Amniotic epithelial cell (primary cell): ENCODE measurements around the gene RAD23B.
A peak's percentile ranks its signal among the peaks of the same experiment; 100 is the strongest.

Experiments
- DNase-seq: peaks from one replicate; pipeline ENCODE4 v3.0.0-alpha.2; 2010; ENCODE audit warnings: low read depth

Gene RAD23B

DNA sequence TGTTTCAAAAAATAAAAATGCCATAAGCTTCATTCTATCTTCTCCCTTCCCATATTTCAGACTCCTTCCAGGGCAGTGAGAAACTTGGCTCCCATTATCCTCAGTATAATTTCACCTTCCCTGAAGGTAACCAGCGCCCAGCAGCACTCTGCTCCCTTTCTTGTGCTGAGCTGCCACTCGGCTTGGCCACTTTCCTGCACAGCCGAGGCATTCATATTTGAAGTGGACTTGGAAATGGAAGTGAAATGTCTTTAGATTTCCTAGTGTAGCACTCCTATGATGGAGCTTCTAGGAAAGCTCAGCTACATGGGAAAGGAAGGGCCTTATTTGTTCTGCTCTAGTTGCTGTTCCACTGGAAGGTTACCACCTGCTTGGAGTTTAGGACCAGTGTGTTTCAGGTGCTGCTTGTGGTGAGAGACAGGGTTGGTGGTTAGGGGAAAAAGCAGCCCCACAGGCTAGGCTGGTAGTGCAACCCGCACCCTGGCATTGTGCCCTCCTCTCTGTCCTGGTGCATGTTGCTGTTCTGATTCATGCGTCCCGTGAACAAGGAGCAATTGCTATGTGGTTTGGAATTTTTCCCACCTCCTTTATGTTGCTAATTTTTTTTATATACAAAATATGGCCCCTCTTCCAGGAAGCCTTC, 53.8 kb downstream of the RAD23B start:
- peak; percentile 59 for DNase-seq

DNA sequence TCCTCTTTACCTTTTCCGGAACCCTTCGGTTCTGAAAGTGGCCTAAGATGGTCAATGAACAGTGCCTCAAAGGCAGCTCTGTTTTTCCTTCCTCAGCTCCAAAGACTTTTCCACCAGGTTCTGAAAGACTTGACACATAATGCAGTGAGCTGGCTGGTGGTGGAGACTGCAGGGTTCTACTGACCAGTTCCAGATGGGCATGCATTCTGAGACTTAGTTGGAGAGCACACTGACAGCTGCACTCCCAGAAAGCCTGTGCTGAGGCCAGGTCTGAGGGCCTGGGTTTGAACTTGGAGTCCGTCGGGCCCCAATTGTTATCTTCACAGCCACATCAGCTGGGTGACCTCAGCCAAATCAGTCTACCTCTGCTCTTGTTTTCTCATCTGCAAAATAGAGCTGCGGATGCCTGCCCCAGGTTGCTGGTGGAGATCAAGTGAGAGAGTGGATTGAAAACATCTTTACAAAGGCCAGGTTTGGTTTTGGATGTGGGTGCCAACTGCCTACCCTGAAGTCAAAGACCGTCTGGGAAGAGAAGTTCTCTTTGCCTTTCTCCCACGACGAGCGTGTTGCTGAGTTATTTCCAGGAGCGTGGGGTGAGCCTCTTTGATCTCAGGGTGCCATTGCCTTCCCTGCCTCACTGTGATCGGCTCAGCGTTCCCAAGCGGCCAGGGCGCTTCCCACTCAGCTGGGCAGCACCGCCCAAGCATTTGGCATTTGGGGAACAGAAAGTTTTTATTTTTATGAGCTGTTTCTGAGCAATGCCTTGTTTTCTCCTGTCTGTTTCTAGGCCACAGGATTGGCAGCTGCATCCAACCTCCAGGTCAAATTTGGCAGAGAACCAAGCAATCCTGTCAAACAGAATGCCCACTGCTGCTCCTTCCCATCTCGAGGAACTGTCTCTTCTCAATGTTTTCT, 54.9 kb downstream of the RAD23B start:
- DNase-seq, result no peak

DNA sequence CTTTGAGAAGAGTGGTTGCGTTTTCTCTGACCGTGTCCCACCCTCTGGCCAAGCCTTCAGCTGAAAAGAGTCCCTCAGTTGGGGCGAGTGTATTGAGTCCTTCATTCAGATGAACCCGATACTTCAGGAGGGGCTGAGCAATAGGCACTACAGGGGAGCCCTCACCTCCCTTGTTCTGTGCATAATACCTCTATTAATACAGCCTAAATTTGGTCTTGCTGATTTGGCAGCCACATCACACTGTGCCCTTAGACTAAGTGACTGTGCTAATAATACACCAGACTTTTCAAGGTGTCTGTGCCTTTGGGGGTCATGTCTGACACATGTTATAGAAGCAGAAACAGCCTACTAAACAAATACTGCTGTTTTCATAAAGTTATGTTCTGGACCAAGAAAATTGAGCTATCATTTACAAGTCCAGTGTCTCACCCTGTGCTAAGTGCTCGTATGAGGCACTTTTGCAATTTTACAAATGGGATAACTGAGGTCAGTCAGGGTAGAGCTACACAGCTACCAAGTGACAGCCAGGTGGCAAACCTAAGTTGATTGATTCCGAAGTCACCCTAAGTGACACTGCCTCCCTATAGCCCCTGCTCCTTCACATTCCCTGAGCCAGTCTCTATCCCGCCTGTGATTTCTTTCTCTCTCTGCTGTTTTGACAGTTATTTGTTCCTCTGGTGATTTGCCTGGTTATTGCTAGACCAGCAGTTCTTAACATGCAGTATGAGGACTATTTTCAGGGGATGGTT, 56.0 kb downstream of the RAD23B start:
- no peak for DNase-seq

DNA sequence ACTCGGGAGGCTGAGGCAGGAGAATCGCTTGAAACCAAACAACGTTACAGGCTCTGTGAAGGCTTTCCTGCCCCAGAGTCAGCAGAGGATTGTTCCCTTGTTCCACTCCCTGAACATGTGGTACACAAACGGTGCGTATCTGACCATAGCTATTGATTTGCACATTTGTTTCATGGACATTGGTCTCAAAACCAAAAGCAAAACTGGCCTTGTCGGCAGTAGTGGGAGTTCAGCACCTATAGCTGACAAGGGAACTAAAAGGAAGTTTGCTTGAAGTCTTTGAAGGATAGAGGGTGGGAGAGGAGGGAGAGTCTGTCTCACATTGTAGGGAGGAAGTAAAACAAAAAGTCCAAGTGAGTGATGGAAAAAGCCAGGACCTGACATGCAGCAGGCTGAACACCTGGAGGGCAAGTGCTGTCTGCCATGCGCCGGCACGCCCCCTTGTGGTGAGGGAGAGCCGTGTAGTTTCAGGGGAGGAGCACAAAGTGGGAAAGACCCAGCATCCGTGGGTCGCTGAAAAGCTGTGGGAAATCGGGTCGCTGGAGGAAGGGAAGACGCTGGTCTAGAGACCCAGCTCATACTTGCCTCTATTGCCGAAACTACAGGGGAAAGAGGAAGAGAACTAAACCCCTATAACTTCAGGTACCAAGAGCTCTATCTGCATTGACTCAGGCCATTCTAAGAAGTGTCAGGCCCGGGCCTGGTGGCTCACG, 58.0 kb downstream of the RAD23B start:
- DNase-seq, result peak; percentile 57

DNA sequence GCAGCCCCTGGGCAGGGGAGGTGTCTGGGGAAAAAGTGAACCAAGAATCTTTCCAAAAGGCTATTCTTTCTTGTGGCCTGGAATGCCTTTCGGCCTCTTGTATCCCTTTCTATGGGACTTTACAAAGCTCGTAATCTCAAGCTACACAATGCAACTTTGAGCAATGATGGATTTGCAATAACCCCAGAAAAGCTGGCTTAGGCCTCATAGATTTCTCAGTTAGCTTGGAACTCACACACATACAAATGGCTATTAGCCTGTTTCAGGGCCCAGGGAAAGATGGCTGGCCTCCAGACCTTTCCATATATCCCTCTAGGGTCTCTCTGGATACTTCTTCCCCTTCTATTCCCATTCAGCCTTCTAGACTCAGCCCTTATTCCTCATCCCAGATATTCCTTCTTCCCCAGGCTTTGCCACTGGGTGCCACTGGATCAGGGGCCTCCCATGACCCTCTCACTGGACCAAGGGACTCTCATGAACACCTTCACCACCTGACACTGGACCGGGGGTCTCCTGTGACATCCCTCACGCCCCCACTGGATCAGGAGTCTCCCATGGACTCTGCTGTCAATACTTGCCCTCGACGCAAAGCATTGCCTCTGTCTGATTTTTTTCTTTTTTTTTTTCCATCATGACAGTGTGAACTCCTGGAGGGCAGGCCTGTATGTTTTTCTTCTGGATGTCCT, 59.5 kb downstream of the RAD23B start:
- DNase-seq, result no peak

DNA sequence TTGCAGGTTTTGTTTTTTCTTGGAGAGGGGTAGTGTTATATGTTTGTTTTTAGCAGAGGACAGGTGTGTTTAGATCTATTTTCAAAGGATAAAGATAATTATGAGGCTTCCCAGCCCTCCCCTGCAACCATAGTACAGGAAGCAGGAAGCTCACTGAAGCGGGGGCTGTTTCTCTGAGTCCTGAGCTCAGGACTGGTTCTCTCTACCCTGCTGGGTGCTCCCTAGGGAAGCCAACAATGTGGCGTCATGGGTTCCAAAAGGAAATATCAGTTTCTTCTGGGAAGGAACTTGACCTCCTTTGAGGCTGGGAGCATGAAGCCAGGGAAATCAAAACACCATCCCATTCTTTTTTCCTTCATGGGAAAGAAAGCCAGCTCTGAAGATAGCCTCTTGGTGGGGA, 62.2 kb downstream of the RAD23B start:
- no peak for DNase-seq

DNA sequence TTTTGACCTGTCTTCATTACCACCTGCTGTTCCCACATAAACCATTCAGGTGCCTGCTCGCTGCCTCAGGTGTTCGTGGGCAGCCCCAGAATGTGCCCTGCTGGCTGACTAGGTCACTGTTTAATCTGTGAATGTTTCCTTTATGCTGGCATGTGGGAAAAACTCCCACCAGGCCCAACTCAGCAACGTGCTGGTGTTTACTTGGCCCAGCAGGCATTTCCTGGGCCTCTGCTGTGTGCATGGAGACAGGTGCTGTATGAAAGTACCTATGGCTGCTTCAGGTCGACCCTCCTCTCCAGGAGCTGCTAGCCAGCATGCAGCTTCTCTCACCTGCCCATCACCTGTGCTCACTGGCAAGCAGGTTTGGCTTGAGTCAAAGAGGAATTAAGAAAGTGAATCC, 65.8 kb downstream of the RAD23B start:
- no peak for DNase-seq

DNA sequence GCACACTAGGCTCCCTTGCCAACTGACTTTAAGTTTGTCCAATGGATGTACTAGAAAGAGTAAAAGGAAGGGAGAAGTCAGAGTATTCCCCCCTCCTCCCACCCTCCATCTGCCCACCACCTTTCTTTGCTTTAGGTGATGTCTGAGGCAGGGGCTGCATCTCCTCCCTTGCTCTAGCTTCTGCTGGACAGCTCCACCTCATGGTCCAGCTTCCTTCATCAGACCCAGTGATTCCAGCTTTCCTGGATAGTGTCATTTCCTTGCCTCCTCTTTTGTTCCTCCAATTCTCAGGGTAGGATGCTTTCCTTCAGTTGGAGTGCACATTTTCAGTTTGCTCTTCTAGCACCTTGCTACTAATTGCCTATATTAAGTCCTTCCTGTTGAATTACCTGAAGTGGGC, 67.4 kb downstream of the RAD23B start:
- DNase-seq, result no peak

DNA sequence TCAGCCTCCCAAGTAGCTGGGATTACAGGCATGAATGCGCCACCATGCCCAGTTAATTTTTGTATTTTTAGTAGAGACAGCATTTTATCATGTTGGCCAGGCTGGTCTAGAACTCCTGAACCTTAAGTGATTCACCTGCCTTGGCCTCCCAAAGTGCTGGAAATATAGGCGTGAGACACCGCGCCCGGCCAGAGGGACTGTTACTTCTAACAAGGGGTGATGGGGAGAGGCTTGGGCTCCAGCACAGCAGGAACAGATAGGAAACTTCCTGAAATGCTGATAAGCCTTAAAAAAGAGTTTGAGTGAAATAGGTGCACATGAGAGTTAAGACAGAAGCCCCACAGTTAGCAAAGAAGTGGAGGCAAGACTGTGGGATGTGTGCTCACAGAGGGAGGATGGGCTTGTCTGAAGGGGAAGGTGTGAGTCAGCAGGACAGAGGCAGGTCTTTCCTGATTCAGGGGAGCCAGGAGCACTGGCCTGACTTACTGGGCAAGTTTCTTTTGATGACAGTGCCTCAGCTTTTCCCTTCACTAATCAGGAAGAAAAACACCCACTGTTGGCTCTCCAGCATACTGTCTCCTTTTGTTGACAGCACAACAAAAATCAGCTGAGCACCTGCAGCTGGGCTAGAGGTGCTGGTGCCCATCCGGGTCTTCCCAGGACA, 68.4 kb downstream of the RAD23B start:
- no peak for DNase-seq

DNA sequence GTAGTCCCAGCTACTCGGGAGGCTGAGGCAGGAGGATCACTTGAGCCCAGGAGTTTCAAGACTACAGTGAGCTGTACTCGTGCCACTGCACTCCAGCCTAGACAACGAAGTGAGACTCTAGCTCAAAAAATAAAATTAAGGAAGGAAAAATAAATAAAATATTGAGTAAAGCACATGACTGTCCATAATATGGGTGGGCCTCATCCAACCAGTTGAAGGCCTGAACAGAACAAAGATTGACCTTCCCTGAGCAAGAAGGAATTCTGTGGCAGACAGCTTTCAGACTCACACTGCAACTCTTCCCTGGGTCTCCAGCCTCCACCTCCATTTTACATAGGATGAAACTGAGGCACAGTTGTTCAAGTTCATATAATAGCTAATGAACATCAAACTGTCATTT, 72.3 kb downstream of the RAD23B start:
- no peak for DNase-seq

DNA sequence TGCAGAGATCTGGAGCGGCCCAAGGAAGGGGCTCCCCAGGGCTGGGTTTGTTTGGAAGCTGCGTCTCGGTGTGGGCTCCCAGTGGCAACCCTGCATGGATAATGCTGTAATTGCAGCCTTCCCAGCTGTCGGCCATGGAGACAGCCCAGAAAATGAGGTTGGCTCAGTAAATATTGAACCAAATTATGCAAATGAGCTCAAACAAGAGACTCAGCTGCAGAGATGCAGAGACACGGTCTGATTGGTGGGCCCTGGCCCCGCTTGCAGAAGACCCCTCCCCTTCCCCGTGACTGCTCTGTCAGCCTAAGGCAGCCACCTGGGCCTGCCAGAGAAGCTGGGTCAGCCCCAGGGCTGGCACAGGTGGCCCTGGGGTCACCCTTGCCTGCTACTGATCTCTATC, 75.9 kb downstream of the RAD23B start:
- no peak for DNase-seq

DNA sequence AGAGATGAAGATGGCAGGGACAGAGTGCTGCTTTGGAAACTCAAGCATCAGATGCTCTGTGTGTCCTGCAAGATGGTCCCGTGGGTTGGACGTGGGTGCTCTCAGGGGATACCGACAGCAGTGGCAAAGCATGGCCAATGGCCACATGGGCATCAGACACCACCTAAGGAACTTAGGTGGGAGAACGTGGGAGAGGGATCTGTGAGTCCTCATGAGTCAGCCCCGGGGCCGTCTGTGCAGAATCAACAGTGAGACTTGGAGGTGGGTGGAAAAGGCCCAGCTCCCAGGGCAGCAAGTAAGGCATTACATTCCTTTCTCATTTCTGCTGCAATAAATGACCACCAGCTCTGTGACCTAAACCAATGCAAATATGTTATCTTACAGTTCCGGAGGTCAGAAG, 77.0 kb downstream of the RAD23B start:
- peak; percentile 62 for DNase-seq

DNA sequence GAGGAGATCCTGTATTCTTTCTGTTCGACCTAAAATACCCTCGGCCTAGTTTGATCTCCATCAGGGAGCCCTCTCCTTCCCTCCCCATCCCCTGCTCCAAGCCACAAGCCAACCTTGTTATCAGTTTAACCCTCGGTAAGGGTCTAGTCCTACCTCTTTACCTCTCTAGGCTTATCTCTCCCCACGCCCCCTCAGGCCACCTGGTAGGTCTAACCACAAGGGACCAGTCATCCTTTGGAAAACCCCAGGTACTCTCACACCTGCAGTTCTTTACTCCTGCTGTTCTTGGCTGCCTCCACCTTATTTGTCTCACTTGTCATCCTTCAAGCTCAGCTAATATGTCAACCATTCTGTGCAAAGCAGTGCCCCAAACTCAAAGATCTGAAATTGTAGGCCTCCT, 78.7 kb downstream of the RAD23B start:
- no peak for DNase-seq

DNA sequence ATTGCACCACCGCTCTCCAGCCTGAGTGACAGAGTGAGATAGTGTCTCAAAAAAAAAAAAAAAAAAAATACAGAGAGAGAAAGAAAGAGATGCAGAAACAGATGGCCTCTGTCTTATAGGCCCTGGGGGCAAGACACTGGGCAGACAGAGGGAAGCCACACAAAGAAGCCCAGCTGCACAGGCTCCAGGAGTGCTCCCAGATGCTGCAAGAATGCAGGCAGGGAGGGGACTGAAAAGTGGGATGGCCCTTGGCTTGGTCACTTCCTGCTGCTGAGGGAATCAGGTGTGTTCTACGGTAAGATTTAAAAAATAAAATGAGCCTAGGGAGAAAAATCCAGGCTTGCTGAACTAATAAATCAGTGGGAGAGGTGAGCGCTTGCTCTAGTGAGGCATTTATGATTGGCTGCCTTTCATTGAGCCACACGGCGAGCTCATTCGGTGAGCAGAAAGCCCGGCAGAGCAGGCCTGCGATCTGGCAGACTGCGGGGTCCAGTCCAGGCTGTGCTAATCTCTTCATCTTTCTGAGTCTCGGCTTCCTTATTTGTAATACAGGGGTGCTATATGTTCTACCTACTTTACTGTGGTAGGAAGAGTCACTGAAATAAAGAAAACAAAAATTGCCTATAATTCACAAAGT, 80.6 kb downstream of the RAD23B start:
- no peak for DNase-seq

DNA sequence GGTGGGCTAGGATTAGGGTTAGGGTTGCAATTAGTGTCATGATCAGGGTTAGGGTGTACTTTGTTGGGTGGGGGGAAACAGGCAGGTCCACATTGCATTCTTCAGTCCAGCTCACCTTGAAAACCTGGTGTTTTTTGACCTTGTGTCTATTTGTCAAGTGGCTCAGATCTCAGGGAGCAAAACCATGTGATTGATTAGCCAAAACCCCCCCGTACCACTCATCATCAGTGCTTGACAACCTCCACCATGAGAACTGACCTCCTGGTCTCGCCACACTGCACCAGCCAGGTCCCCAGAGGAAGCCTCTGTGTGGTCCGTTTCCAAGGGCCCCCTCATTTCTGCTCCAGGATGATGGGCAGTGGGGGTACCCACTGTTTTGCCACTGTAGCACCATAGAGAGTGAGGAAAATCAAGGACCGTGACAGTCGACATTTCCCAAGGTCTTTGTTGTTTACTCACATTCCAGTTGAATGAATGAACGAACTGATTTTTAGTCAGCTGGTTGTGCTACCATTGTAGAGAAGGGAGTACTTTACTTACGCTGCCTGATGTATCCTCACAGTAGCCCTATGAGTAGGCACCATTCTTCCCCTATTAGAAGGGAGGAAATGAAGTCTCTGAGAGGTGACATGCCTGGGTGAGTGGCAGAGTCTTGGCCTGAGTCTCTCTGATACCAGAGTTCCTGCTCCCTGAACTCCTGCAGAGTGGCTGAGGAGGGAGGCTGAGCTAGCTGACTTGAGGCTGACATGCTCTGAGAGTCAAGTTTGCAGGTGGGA, 84.8 kb downstream of the RAD23B start:
- peak; percentile 51 for DNase-seq

DNA sequence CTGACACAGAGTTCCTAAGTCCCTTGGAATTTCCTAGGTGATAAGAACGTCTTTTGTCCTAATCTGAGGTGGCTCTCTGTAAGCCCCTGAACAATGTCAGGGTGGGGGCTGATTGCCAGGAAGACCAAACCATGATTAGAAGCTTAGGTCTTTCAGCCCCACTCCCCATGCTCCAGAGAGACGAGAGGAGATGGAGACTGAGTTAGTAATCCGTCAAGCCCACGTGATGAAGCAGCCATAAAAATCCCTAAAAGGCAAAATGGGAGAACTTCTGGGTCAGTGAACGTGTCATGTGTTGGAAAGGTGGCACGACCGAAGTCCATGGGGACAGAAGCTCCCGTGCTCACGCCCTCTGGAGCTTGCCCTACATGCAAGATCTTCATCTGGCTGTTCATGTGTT, 85.6 kb downstream of the RAD23B start:
- no peak for DNase-seq

DNA sequence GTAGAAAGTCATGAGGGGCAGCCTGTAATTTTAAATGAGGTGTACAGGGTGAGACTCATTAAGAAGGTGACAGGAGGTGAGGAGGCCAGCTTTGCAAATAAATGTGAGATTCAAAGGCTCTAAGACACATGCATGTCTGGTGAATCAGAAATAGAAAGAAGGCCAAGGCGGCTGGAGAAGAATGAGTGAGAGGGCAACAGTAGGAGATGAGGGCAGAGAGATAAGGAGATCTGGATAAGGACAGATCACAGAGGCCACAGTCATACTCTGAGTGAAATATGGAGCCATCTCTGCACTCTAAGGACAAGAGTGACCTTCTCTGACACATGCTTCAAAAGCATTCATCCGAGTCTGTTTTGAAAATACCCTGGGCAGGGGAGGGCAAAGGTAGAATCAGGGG, 90.7 kb downstream of the RAD23B start:
- peak; percentile 38 for DNase-seq

DNA sequence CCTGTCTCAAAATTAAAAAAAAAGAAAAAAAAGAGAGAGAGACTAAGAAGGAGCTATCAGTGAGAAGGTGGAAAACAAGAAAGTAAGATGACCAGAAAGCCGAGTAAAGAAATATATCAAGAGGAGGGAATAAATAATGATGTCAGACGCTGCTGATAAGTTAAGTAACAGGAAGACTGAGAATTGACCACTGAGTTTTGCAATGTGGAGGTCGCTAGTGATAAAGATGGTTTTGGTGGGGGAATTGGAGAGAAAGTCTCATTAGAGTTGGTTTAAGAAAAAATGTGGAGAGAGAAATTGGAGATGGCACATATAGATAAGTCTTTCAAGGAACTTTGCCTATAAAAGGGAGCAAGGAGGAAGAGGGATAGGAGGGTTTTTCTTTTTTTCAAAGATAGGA, 91.9 kb downstream of the RAD23B start:
- peak; percentile 71 for DNase-seq

DNA sequence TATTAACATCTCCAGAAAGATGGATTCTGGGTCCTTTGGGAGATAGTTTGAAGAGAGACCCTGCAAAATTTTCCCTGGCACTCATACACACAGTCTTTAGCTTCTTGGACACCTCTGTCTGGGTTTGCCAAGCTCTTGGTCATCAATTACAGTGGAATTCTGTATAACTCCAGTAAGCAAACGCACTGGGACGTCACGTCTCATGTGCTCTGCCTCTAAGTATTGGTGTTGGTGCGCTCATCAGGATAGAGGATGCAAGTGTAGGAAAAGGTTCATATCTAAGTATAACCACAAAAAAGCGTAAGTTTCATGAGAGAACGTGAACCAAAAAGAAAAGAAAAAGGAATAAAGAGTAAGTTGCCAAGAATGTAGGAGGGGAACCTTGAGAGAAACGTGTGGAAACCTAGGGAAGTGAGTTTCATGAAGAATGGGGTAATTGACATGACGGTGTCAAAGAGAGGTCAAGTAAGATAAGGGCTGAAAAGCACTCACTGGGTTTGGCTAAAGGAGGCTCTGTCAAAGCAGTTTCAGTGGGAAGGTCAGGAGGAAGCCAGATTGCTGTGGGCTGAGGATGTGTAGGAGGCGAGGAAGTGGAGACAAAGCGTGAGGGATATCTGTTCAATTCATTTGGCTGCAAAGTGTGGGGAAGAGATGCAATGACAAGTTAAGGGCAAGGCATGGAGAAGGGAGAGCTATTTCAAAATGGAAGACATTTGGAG, 92.7 kb downstream of the RAD23B start:
- DNase-seq, result peak; percentile 86
